HepG2 (cell line): ENCODE measurements around the gene COL5A1. TPM values are rescaled to one million over a fixed set of nuclear protein-coding genes. Genes with fewer than 3 reads are reported as not detected.
A peak's percentile ranks its signal among the peaks of the same experiment; 100 is the strongest.

Source experiments
- ARNT ChIP-seq: fragments of 450-650 bp; IDR thresholded peaks from 2 replicates; pipeline ENCODE4 v1.6.1; 2017
- CEBPG ChIP-seq: IDR thresholded peaks from 2 replicates; pipeline ENCODE4 v1.6.1; 2016
- FOXK1 ChIP-seq: sonication (generic); formaldehyde crosslinking; IDR thresholded peaks from 2 replicates; pipeline ENCODE4 v1.4.0; 2020; ENCODE audit warnings: low read depth, missing genetic modification reagents, borderline replicate concordance
- IRX3 ChIP-seq: sonication (generic); formaldehyde crosslinking; IDR thresholded peaks from 2 replicates; pipeline ENCODE4 v1.8.1; 2023; ENCODE audit warnings: mild to moderate bottlenecking, low read depth, missing genetic modification reagents, borderline replicate concordance
- KDM6A ChIP-seq: IDR thresholded peaks from 2 replicates; pipeline ENCODE4 v1.6.1; 2016; ENCODE audit warnings: low read depth
- LCORL ChIP-seq, 2 experiments: fragments of 450-650 bp in 1 of 2; sonication (generic) in 1 of 2; formaldehyde crosslinking in 1 of 2; IDR thresholded peaks; 2 replicates each; pipeline versions ENCODE4 v1.5.0 to v1.6.1; 2017 to 2020; ENCODE audit warnings: antibody characterized with exemption in 1 of 2, missing genetic modification reagents in 1 of 2
- MIER2 ChIP-seq: IDR thresholded peaks from 2 replicates; pipeline ENCODE4 v1.6.1; 2016; ENCODE audit warnings: missing biosample characterization, missing genetic modification reagents
- NR2F2 ChIP-seq: IDR thresholded peaks from 2 replicates; pipeline ENCODE4 v1.6.1; 2012; ENCODE audit warnings: low read depth, inconsistent platforms, borderline replicate concordance
- SAFB2 ChIP-seq: sonication (generic); formaldehyde crosslinking; IDR thresholded peaks from 2 replicates; pipeline ENCODE4 v1.5.1; 2020; ENCODE audit warnings: missing genetic modification reagents, low read depth, mild to moderate bottlenecking, borderline replicate concordance
- SPEN ChIP-seq: sonication (generic); formaldehyde crosslinking; IDR thresholded peaks from 2 replicates; pipeline ENCODE4 v1.5.1; 2020; ENCODE audit warnings: low read depth, mild to moderate bottlenecking, missing genetic modification reagents
- TBX3 ChIP-seq: fragments of 450-650 bp; IDR thresholded peaks from 2 replicates; pipeline ENCODE4 v1.6.1; 2017; ENCODE audit warnings: antibody characterized with exemption, mild to moderate bottlenecking, inconsistent platforms, borderline replicate concordance
- TOPORS ChIP-seq: sonication (generic); formaldehyde crosslinking; IDR thresholded peaks from 2 replicates; pipeline ENCODE4 v1.8.0; 2023; ENCODE audit warnings: mild to moderate bottlenecking, missing genetic modification reagents
- ZNF121 ChIP-seq: sonication (generic); formaldehyde crosslinking; IDR thresholded peaks from 2 replicates; pipeline ENCODE4 v1.5.0; 2020; ENCODE audit warnings: mild to moderate bottlenecking, missing genetic modification reagents
- ZNF296 ChIP-seq: sonication (generic); formaldehyde crosslinking; conservative IDR thresholded peaks from 2 replicates; pipeline ENCODE4 v1.5.0; 2020; ENCODE audit warnings: mild to moderate bottlenecking, missing genetic modification reagents
- ZNF550 ChIP-seq: sonication (generic); formaldehyde crosslinking; IDR thresholded peaks from 2 replicates; pipeline ENCODE4 v1.4.0; 2020; ENCODE audit warnings: mild to moderate bottlenecking, missing genetic modification reagents, borderline replicate concordance
- ZNF564 ChIP-seq: sonication (generic); formaldehyde crosslinking; IDR thresholded peaks from 2 replicates; pipeline ENCODE4 v1.8.1; 2023; ENCODE audit warnings: mild to moderate bottlenecking, missing genetic modification reagents
- ZNF567 ChIP-seq: sonication (generic); formaldehyde crosslinking; IDR thresholded peaks from 2 replicates; pipeline ENCODE4 v1.8.1; 2023; ENCODE audit warnings: mild to moderate bottlenecking, missing genetic modification reagents, borderline replicate concordance
- ZNF781 ChIP-seq: sonication (generic); formaldehyde crosslinking; IDR thresholded peaks from 2 replicates; pipeline ENCODE4 v1.5.1; 2020; ENCODE audit warnings: borderline replicate concordance, mild to moderate bottlenecking, missing genetic modification reagents; ENCODE audit errors: not compliant biosample characterization
- polyA plus RNA-seq, 8 experiments: library from polyadenylated mRNA; depleted of rRNA in 3 of 8; stranded (reverse) in 7 of 8; unstranded in 1 of 8; fragments of >200 nt; fragmentation: Illumina TruSeq in 4 of 8; extraction: Trizol in 4 of 8; gene quantifications; 2 replicates each; pipeline versions ENCODE4 v1.2.1 to v1.2.3, GENCODE V29; 2011 to 2016; ENCODE audit warnings: low read depth in 4 of 8, missing spikeins in 1 of 8, mixed read lengths in 1 of 8; ENCODE audit not compliant: insufficient read depth in 1 of 8
- total RNA-seq, 5 experiments: library from RNA; depleted of rRNA; stranded (reverse); fragments of >200 nt; fragmentation: Illumina TruSeq; extraction: Trizol; gene quantifications; 2 replicates each; pipeline ENCODE4 v1.2.3, GENCODE V29; 2016; ENCODE audit warnings: low read depth in 1 of 5
- TF ChIP-seq, protein P1 (sequence below): sonication (generic); formaldehyde crosslinking; IDR thresholded peaks from 2 replicates; pipeline ENCODE4 v1.9.0; 2022; ENCODE audit warnings: missing genetic modification reagents, mild to moderate bottlenecking, borderline replicate concordance
- TF ChIP-seq, protein P2 (sequence below): conservative IDR thresholded peaks from 2 replicates; pipeline ENCODE4 v1.6.1; 2018; ENCODE audit warnings: missing genetic modification reagents
- TF ChIP-seq, protein P3 (sequence below): sonication (generic); formaldehyde crosslinking; IDR thresholded peaks from 2 replicates; pipeline ENCODE4 v1.8.0; 2023; ENCODE audit warnings: mild to moderate bottlenecking, missing genetic modification reagents
- TF ChIP-seq, protein P4 (sequence below): IDR thresholded peaks from 2 replicates; pipeline ENCODE4 v1.6.1; 2016; ENCODE audit warnings: mild to moderate bottlenecking, missing biosample characterization, missing genetic modification reagents
- TF ChIP-seq, protein P5 (sequence below): sonication (generic); formaldehyde crosslinking; IDR thresholded peaks from 2 replicates; pipeline ENCODE4 v1.5.0; 2020; ENCODE audit warnings: mild to moderate bottlenecking, missing genetic modification reagents
- TF ChIP-seq, protein P6 (sequence below): sonication (generic); formaldehyde crosslinking; IDR thresholded peaks from 2 replicates; pipeline ENCODE4 v1.5.0; 2020; ENCODE audit warnings: missing genetic modification reagents, mild to moderate bottlenecking, borderline replicate concordance

The COL5A1 gene
- total and polyA plus RNA-seq, 2 of the 13 experiments (the other 11 are each of a cell fraction or from before 2014, with no cell fraction given), result not detected

DNA sequence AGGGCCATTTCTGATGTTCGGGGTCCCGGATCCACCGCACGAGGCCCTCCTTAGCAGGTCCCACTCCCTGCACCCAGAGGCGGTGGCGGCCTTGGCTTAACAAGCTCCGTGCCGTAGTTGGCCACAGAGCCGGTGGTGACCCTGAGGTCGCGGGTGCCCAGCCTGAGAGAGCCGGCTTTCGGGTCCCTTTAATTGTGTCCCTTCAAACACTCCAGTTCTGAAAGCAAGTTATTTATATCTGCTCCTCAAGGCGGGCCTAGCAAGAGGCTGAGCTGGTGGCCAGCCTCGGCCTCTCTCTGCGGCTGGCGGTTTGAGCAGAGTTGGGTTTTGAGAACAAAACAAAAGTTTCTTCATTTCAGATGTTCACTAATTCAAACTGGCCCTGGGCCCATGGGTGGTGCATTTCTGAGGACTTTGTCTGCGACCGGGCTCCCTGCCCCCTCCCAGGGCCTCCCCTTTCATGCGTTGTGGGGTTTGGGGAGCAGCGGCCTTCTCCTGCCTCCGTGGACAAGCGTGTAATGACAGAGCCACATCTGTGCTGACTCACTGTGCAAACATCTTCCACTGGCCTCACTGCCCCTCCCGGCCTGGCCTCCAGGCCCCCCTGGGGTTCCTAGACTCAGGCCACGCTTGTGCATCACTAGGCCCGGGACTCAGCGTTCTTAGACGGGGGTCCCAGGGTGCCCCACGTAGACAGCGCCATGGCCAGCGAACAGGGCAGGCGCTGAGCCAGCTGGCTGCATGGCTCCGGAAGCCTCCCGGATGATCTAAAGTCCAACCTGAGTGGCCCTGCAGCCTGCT, 49.4 kb upstream of the COL5A1 start (continued):
- TF ChIP-seq, protein P1, sequence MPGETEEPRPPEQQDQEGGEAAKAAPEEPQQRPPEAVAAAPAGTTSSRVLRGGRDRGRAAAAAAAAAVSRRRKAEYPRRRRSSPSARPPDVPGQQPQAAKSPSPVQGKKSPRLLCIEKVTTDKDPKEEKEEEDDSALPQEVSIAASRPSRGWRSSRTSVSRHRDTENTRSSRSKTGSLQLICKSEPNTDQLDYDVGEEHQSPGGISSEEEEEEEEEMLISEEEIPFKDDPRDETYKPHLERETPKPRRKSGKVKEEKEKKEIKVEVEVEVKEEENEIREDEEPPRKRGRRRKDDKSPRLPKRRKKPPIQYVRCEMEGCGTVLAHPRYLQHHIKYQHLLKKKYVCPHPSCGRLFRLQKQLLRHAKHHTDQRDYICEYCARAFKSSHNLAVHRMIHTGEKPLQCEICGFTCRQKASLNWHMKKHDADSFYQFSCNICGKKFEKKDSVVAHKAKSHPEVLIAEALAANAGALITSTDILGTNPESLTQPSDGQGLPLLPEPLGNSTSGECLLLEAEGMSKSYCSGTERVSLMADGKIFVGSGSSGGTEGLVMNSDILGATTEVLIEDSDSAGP, result 0 out of 2 replicates have a peak, but pooled peaks have one; percentile 35
- TF ChIP-seq ZNF567 (CRISPR knock-in tag) (no peak), ZNF296 (CRISPR knock-in tag) (no peak), LCORL (IDR thresholded peaks at IDR 0.05) (no peak), LCORL (CRISPR knock-in tag; IDR thresholded peaks at IDR 0.05) (peak; percentile 36; the same call in 1 of the 2 replicates), ZNF564 (CRISPR knock-in tag) (no peak), ZNF121 (CRISPR knock-in tag) (no peak), SPEN (CRISPR knock-in tag) (no peak), CEBPG (no peak), IRX3 (CRISPR knock-in tag) (no peak), SAFB2 (CRISPR knock-in tag) (no peak), TOPORS (CRISPR knock-in tag) (no peak), ZNF550 (CRISPR knock-in tag) (no peak), TBX3 (no peak), KDM6A (CRISPR knock-in tag) (no peak), ZNF781 (CRISPR knock-in tag) (no peak), ARNT (no peak), NR2F2 (no peak), MIER2 (CRISPR knock-in tag) (no peak), FOXK1 (CRISPR knock-in tag) (no peak)
- TF ChIP-seq, protein P2, sequence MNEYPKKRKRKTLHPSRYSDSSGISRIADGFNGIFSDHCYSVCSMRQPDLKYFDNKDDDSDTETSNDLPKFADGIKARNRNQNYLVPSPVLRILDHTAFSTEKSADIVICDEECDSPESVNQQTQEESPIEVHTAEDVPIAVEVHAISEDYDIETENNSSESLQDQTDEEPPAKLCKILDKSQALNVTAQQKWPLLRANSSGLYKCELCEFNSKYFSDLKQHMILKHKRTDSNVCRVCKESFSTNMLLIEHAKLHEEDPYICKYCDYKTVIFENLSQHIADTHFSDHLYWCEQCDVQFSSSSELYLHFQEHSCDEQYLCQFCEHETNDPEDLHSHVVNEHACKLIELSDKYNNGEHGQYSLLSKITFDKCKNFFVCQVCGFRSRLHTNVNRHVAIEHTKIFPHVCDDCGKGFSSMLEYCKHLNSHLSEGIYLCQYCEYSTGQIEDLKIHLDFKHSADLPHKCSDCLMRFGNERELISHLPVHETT (CRISPR knock-in tag), result no peak
- TF ChIP-seq, protein P3, sequence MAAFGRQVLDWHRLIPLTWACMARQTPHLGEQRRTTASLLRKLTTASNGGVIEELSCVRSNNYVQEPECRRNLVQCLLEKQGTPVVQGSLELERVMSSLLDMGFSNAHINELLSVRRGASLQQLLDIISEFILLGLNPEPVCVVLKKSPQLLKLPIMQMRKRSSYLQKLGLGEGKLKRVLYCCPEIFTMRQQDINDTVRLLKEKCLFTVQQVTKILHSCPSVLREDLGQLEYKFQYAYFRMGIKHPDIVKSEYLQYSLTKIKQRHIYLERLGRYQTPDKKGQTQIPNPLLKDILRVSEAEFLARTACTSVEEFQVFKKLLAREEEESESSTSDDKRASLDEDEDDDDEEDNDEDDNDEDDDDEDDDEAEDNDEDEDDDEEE (CRISPR knock-in tag), result no peak
- TF ChIP-seq, protein P4, sequence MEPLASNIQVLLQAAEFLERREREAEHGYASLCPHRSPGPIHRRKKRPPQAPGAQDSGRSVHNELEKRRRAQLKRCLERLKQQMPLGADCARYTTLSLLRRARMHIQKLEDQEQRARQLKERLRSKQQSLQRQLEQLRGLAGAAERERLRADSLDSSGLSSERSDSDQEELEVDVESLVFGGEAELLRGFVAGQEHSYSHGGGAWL (CRISPR knock-in tag), result no peak
- TF ChIP-seq, protein P5, sequence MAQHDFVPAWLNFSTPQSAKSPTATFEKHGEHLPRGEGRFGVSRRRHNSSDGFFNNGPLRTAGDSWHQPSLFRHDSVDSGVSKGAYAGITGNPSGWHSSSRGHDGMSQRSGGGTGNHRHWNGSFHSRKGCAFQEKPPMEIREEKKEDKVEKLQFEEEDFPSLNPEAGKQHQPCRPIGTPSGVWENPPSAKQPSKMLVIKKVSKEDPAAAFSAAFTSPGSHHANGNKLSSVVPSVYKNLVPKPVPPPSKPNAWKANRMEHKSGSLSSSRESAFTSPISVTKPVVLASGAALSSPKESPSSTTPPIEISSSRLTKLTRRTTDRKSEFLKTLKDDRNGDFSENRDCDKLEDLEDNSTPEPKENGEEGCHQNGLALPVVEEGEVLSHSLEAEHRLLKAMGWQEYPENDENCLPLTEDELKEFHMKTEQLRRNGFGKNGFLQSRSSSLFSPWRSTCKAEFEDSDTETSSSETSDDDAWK (CRISPR knock-in tag), result no peak
- TF ChIP-seq, protein P6, sequence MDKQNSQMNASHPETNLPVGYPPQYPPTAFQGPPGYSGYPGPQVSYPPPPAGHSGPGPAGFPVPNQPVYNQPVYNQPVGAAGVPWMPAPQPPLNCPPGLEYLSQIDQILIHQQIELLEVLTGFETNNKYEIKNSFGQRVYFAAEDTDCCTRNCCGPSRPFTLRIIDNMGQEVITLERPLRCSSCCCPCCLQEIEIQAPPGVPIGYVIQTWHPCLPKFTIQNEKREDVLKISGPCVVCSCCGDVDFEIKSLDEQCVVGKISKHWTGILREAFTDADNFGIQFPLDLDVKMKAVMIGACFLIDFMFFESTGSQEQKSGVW (CRISPR knock-in tag), result no peak
